K562 (cell line): ENCODE data around the gene LINS1.

ENCODE experiments used
- EP300 ChIP-seq: IDR thresholded peaks from 2 replicates; pipeline ENCODE4 v1.6.1; 2012; ENCODE audit warnings: low read length, improper control_type of control experiment
- POLR2AphosphoS5 ChIP-seq: IDR thresholded peaks from 2 replicates; pipeline ENCODE4 v1.6.1; 2011; ENCODE audit warnings: mild to moderate bottlenecking, low read depth, low read length, moderate library complexity; ENCODE audit not compliant: control insufficient read depth, insufficient read depth

GRCh38 chr15:100529556-100529955 is 72.4 kb downstream of the LINS1 start:
- TF ChIP-seq EP300, result no peak
- TF ChIP-seq POLR2AphosphoS5, result no peak
